Measurements from ENCODE around the gene MAT2B. TPM values are rescaled to one million over a fixed set of nuclear protein-coding genes. Genes with fewer than 3 reads are reported as not detected.

Gene MAT2B
- total and polyA plus RNA-seq, 2 of the 13 experiments (the other 11 are each of a cell fraction or from before 2014, with no cell fraction given): 20.2 to 37.1 TPM

- TF ChIP-seq AHDC1 (CRISPR knock-in tag; IDR thresholded peaks at IDR 0.05; ENCODE audit: borderline replicate concordance): peak; percentile 19; the same call in 1 of the 2 replicates
- TF ChIP-seq ARID4A (CRISPR knock-in tag; IDR thresholded peaks at IDR 0.05; ENCODE audit: borderline replicate concordance): 0 out of 2 replicates have a peak, but pooled peaks have one; percentile 2
Measured at GRCh38 chr5:163504079-163504931, 1.1 kb upstream of the MAT2B start (continued).
